GDM1 (cell line): ENCODE measurements around the gene TAF10.

ENCODE experiments used
- DNase-seq: peaks from one replicate; lab custom pipeline; 2025; lab: John Stamatoyannopoulos, UW

Gene TAF10

GRCh38 chr11:6640985-6641701 lies 29.1 kb upstream of the TAF10 start:
- DNase-seq, result no peak

- DNase-seq, result no peak
Measured at GRCh38 chr11:6640036-6640984, 28.3 kb upstream of the TAF10 start.

GRCh38 chr11:6638429-6638828 lies 26.4 kb upstream of the TAF10 start:
- DNase-seq, result no peak

DNA sequence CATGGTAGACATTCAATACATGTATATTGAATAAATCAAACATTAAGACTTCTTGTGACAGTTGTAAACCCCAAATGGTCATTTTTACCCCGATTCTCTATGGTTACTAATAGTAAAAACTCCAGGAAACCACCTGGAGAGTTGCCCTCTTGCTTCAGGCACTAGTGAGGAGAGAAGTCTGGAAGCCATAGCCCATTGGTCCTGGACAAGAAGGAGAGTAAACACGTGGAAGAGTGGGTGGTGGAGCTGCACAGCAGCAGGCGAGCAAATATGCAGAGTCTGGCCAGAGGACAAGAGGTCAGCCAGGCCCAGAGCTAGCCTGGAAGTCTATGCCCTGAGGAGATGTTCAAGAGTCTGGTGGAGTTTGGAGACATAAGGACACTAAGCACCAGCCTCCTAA lies 25.9 kb upstream of the TAF10 start:
- no peak for DNase-seq

GRCh38 chr11:6636480-6636879 lies 24.5 kb upstream of the TAF10 start:
- DNase-seq, result no peak

- DNase-seq, result peak; percentile 74
Measured at GRCh38 chr11:6635082-6635932, 23.3 kb upstream of the TAF10 start.

DNA sequence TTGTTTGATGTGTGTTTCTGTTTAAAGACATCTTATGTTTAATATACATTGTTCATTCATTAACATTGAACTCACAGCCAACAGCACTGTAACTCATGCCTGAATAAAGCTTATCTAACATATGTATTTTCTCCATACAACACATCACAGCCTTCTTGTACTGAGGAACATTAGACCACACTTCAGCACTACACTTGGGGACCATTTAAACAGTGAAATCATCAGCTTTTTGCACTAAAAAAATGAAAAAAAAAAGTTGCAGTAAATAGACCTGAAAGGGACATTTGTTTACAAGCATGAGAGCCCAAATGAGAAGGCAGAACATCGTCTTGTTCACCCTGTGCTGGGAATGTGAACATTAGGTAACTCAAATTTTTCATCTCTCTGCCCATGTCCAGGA lies 22.5 kb upstream of the TAF10 start:
- no peak for DNase-seq

DNA sequence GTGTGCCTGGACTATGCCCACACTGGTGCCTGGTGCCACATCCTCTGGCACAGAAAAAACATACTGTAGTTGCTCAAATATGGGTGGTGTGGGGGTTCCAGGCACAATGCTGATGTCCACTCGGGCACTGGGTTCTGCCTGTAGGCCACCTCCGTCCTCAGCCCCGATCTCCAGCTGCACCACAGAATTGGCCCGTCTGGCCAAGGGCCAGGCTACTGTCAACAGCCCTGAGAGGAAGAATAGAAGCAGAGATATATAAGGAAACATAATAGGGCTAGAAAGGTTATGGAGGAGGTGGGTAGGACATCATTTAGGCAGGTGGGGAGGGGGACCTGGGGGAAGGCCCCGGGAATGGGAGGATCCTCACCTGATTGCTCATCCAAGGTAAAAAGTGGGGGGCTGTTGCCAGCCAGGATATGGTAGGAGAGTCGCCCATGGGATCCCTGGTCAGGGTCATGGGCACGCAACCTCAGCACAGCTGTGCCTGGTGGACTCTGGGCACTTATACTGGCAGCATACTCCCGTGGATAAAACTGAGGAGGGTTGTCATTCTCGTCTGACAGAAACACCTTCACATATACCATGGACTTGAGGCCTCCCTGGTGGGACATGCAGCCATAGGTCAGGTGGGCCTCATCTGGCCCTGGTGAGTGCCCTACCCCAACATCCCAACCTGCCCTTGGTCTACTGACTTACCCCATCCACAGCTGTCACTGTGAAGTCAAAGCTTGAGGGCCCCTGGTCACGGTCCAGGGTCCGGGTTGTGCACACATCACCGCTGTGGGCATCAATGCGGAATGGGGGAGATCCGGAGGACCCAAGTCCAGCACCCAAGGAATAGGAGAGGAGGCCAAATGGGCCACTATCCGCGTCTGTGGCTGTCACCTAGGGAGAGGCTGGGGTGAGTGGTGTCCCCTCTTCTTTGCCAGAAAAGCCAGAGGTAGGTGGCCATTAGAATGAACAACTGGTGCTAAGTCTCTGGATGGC lies 21.7 kb upstream of the TAF10 start:
- no peak for DNase-seq

DNA sequence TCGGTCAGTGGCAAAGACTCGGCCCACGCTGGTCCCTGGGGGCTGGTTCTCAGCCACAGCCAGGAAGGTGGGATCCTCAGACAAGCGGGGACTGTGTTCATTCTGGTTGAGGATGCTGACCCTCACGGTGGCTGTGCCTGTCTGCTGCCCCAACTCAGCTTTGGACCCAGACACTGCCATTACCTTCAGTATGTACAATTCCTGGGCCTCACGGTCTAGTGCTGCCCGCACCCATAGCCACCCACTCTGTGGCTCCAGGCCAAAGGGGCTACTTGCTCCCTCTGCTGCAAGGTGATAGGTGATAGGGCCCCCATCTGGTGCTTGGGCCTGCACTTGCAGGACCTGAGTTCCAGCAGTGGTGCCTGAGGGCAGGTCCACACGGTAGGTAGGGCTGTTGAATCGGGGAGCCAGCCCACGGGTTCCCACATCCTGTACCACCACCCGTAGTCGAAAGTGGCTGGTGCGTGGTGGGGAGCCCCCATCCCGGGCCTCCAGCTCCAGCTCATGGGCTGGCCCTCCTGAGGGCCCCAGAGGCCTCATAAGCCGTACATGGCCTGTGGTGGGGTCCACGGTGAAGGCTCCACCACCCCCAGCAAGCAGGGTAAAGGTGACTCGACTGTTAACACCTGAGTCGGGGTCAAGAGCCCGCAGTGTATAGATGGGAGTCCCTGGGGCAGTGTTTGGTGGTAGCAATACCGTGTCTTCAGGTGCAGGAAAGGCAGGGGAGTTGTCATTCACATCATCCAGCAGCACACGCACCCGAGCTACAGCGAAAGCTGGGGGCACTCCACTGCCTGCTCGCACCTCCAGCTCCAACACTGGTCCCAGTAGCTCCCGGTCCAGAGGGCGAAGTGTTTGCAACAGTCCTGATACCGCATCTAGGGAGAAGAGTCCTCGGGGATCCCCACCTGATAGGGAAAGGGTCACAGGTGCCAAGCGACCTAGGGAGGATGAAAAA lies 20.4 kb upstream of the TAF10 start:
- DNase-seq, result no peak

GRCh38 chr11:6631361-6631890 lies 19.4 kb upstream of the TAF10 start:
- DNase-seq, result no peak

- DNase-seq, result no peak
Measured at GRCh38 chr11:6630632-6631291, 18.7 kb upstream of the TAF10 start.

DNA sequence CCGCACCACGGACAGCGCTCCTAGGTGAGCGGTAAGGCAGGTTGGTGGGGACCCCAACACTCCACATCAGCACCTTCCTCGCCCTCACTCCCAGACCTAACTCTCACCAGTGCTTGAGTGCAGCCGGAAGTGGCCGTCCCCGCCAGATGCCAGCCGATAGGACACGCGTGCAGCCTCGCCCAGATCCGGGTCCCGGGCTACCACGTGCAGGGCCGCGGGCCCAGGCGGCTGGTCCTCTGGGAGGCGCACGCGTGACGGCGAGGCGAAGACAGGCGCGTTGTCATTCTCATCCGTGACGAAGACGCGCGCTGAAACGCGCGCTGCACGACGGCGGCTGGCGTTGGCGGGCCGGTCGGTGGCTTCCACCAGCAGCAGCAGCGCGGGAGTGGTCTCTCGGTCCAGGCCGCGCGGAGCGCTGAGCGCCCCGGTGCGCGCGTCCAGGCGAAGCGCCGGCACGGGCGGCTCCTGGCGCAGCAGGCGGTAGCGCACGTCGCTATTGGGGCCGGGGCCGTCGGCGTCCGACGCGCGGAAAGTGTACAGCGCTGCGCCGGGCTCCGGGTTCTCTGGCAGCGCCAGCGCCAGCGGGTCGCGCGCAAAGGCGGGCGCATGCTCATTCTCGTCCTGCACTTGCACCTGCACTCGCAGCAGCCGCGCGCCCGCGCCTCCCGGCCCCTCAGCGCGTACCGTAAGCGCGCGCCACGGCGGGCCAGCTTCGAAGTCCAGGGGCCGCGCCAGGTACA lies 18.0 kb upstream of the TAF10 start:
- no peak for DNase-seq

- DNase-seq, result no peak
Measured at GRCh38 chr11:6629573-6629891, 17.5 kb upstream of the TAF10 start.

DNA sequence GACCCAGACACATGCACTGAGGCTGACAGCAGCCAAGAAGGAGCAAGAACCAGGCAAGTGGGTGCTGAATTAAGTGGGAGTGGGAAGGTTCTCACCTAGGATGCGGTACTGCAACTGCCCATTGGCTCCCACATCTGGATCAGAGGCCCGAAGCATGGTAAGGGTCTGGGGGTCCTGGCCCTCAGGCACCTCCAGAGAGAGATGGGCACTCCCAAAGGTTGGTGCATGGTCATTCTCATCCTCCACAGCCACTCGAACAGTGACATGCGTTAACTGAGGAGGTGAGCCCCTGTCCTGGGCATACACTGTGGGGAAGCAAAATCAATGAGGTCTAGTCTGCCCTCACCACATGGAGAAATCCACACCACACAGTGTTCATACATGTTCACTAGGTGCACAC lies 16.5 kb upstream of the TAF10 start:
- no peak for DNase-seq

DNA sequence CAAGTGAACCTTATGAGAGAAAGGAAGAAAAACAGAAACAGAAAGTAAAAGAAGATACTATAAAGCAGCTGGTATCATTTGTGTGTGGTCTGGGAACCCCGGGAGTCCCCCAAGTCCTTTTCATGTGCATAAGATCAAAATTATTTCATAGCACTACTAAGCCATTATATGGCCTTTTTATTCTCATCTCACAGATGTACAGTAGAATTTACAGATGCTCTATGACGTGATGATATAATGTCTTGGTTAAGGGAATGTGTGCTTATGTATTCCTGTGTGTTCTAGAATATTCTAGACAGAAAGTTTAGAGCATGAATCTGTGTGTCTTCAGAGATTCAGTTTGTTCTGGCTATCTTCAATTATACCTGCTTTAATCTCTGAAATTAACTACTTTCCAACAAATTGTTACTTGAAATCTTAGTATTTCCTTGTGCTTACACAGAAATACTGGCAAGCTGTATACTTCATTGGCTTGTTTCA lies 15.8 kb upstream of the TAF10 start:
- DNase-seq, result no peak

- DNase-seq, result no peak
Measured at GRCh38 chr11:6626971-6627761, 15.2 kb upstream of the TAF10 start.

- DNase-seq, result no peak
Measured at GRCh38 chr11:6625832-6626420, 13.9 kb upstream of the TAF10 start.
